HEK293 (cell line): Measurements from ENCODE around the gene RECK.
A peak's percentile ranks its signal among the peaks of the same experiment; 100 is the strongest.

Experiments
- CTCF ChIA-PET: fragments of 350-600 bp; formaldehyde crosslinking; extraction: SDS; loops from one replicate; lab custom pipeline; 2021; ENCODE audit warnings: antibody characterized with exemption; lab: Yijun Ruan, JAX
- POLR2A ChIA-PET: fragments of 300-600 bp; formaldehyde crosslinking; extraction: SDS; loops from one replicate; lab custom pipeline; 2020; ENCODE audit warnings: antibody characterized with exemption, inconsistent platforms; lab: Yijun Ruan, JAX
- H3K27ac ChIP-seq: fragments of 200-500 bp; sonication (Bioruptor generic); 2 replicates; pipeline ENCODE4 v1.5.1; 2014; ENCODE audit warnings: low read depth, low read length, control low read depth, inconsistent platforms; ENCODE audit errors: extremely low read depth
- H3K36me3 ChIP-seq, 2 experiments: fragments of 200-500 bp in 1 of 2; sonication (Bioruptor generic) in 1 of 2; 1 replicate in 1 of 2; 2 replicates in 1 of 2; pipeline ENCODE4 v1.5.1; 2014 to 2017; ENCODE audit warnings: inconsistent platforms in 2 of 2, low read length in 2 of 2; ENCODE audit not compliant: control insufficient read depth in 2 of 2, insufficient read depth in 1 of 2
- H3K4me1 ChIP-seq: fragments of 200-500 bp; sonication (Bioruptor generic); 2 replicates; pipeline ENCODE4 v1.5.1; 2014; ENCODE audit warnings: mild to moderate bottlenecking, low read length, inconsistent platforms; ENCODE audit not compliant: control insufficient read depth, insufficient read depth
- H3K4me3 ChIP-seq: 2 replicates; pipeline ENCODE4 v1.5.1; 2011; ENCODE audit warnings: low read depth, mild to moderate bottlenecking, control low read depth, low read length, moderate library complexity
- H3K9me3 ChIP-seq: fragments of 200-500 bp; sonication (Bioruptor generic); 2 replicates; pipeline ENCODE4 v1.5.1; 2014; ENCODE audit warnings: low read depth, low read length, inconsistent platforms; ENCODE audit not compliant: control insufficient read depth, insufficient read depth
- MEIS1 ChIP-seq: sonication (generic); formaldehyde crosslinking; IDR thresholded peaks from 2 replicates; pipeline ENCODE4 v1.8.1; 2022; ENCODE audit warnings: missing genetic modification reagents, mild to moderate bottlenecking, borderline replicate concordance
- PRDM1 ChIP-seq: fragments of 450-650 bp; formaldehyde crosslinking; IDR thresholded peaks from 2 replicates; pipeline ENCODE4; 2016; ENCODE audit warnings: missing biosample characterization, missing genetic modification characterization
- SCRT2 ChIP-seq: fragments of 450-650 bp; formaldehyde crosslinking; IDR thresholded peaks from 2 replicates; pipeline ENCODE4 v1.5.1; 2016; ENCODE audit warnings: missing biosample characterization, missing genetic modification characterization
- ZNF239 ChIP-seq: fragments of 450-650 bp; formaldehyde crosslinking; IDR thresholded peaks from 2 replicates; pipeline ENCODE4 v1.5.1; 2016; ENCODE audit warnings: missing biosample characterization, missing genetic modification characterization
- ZNF341 ChIP-seq: fragments of 450-650 bp; formaldehyde crosslinking; IDR thresholded peaks from 2 replicates; pipeline ENCODE4; 2016; ENCODE audit warnings: low read depth, missing biosample characterization, missing genetic modification characterization
- ZNF366 ChIP-seq: fragments of 450-650 bp; formaldehyde crosslinking; conservative IDR thresholded peaks from 2 replicates; pipeline ENCODE4 v1.5.1; 2016; ENCODE audit warnings: missing biosample characterization, missing genetic modification characterization
- ZNF501 ChIP-seq: fragments of 450-650 bp; formaldehyde crosslinking; IDR thresholded peaks from 2 replicates; pipeline ENCODE4 v1.5.1; 2016; ENCODE audit warnings: missing biosample characterization, missing genetic modification characterization
- ZNF629 ChIP-seq: fragments of 450-650 bp; formaldehyde crosslinking; IDR thresholded peaks from 2 replicates; pipeline ENCODE4 v1.5.1; 2017; ENCODE audit warnings: missing biosample characterization, missing genetic modification characterization
- ZNF768 ChIP-seq: fragments of 450-650 bp; formaldehyde crosslinking; IDR thresholded peaks from 2 replicates; pipeline ENCODE4 v1.5.1; 2018; ENCODE audit warnings: missing biosample characterization, mild to moderate bottlenecking, missing genetic modification characterization
- ZNF830 ChIP-seq: fragments of 450-650 bp; IDR thresholded peaks from 2 replicates; pipeline ENCODE4 v1.5.0; 2018; ENCODE audit warnings: missing biosample characterization, missing genetic modification characterization, low read depth, mild to moderate bottlenecking, moderate library complexity
- ZXDB ChIP-seq: fragments of 450-650 bp; formaldehyde crosslinking; IDR thresholded peaks from 2 replicates; pipeline ENCODE4 v1.5.1; 2016; ENCODE audit warnings: missing biosample characterization, missing genetic modification characterization
- TF ChIP-seq, protein P1 (sequence below): fragments of 450-650 bp; formaldehyde crosslinking; IDR thresholded peaks from 2 replicates; pipeline ENCODE4 v1.5.1; 2016; ENCODE audit warnings: missing biosample characterization, missing genetic modification characterization
- TF ChIP-seq, protein P2 (sequence below): fragments of 450-650 bp; formaldehyde crosslinking; IDR thresholded peaks from 2 replicates; pipeline ENCODE4 v1.5.1; 2016; ENCODE audit warnings: missing biosample characterization, missing genetic modification characterization
- TF ChIP-seq, protein P3 (sequence below): fragments of 450-650 bp; formaldehyde crosslinking; IDR thresholded peaks from 2 replicates; pipeline ENCODE4 v1.5.1; 2016; ENCODE audit warnings: missing biosample characterization, missing genetic modification characterization
- TF ChIP-seq, protein P4 (sequence below): fragments of 450-650 bp; formaldehyde crosslinking; IDR thresholded peaks from 2 replicates; pipeline ENCODE4 v1.5.1; 2017; ENCODE audit warnings: missing biosample characterization, missing genetic modification characterization
- TF ChIP-seq, protein P5 (sequence below): fragments of 450-650 bp; formaldehyde crosslinking; IDR thresholded peaks from 2 replicates; pipeline ENCODE4 v1.5.1; 2016; ENCODE audit warnings: missing biosample characterization, missing genetic modification characterization, low read depth
- TF ChIP-seq, protein P6 (sequence below): fragments of 450-650 bp; formaldehyde crosslinking; IDR thresholded peaks from 2 replicates; pipeline ENCODE4 v1.5.1; 2016; ENCODE audit warnings: missing biosample characterization, missing genetic modification characterization

RECK gene

DNA sequence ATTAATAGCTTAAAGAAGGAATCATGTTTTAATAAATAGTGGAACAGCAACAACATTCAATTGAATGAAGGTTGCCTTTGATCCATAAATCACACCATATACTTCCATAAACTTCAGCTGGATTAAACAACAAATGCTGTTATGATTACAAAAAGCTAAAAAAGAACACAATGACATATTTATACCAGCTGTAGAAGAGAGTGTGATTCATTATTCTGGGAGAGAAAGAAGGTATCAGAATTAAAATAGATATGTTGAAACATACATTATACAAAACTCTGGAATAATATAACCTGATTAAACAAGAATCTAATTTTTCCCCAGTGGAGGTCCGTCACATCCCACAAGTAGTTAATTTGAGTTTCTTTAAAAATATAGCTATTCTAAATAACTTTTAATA lies 7.5 kb upstream of the RECK start (continued):
- TF ChIP-seq, protein P1, sequence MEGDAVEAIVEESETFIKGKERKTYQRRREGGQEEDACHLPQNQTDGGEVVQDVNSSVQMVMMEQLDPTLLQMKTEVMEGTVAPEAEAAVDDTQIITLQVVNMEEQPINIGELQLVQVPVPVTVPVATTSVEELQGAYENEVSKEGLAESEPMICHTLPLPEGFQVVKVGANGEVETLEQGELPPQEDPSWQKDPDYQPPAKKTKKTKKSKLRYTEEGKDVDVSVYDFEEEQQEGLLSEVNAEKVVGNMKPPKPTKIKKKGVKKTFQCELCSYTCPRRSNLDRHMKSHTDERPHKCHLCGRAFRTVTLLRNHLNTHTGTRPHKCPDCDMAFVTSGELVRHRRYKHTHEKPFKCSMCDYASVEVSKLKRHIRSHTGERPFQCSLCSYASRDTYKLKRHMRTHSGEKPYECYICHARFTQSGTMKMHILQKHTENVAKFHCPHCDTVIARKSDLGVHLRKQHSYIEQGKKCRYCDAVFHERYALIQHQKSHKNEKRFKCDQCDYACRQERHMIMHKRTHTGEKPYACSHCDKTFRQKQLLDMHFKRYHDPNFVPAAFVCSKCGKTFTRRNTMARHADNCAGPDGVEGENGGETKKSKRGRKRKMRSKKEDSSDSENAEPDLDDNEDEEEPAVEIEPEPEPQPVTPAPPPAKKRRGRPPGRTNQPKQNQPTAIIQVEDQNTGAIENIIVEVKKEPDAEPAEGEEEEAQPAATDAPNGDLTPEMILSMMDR (tag by site-specific recombination): no peak
- TF ChIP-seq ZNF768 (no peak), ZNF341 (tag by site-specific recombination) (no peak)

DNA sequence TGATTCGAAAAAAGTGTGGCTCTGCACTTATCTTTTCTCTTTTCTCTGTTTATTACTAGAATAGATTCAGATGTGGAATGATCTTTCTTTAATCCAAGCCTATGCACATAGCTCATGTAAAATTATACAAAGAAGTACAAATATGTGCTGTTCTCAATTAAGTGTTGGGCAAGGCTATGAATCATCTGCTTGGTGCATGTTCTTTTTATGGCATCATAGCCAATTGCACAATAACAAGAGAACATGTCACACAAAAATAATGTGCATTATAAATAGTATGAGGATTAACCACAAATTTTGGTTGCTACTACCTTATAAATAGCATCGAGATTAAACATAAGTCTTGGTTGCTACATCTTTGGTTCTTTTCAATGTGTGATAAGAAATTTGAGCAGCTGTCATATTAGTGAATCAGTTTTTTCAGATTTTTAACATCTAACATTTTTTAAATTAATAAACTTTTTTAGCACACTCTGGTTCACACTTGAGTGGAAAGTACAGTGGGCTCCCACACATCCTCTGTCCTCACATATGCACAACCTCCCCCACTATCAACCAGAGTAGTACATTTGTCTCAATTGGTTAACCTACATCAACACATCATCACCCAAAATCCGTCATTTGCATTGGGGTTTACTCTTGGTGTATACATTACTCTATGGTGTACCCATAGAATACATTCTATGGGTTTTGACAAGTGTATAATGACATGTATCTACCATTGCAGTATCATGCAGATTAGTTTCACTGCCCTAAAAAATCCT lies 6.8 kb upstream of the RECK start:
- H3K36me3 ChIP-seq: no peaks in the 10 kb centered on the region
- H3K9me3 ChIP-seq: no peaks in the 10 kb centered on the region
- H3K4me3 ChIP-seq: no peak overlapping the region
- no peaks in the 10 kb centered on the region for H3K4me1 ChIP-seq
- H3K27ac ChIP-seq: no peak overlapping the region
- TF ChIP-seq PRDM1 (tag by site-specific recombination) (no peak), ZNF629 (tag by site-specific recombination) (0 out of 2 replicates have a peak, but pooled peaks have one; percentile 28), ZNF366 (0 out of 2 replicates have a peak, but pooled peaks have one; percentile 13), ZXDB (tag by site-specific recombination) (no peak), ZNF830 (no peak), SCRT2 (tag by site-specific recombination) (no peak), ZNF501 (no peak), MEIS1 (no peak), ZNF239 (no peak), ZNF768 (no peak)
- TF ChIP-seq, protein P2, sequence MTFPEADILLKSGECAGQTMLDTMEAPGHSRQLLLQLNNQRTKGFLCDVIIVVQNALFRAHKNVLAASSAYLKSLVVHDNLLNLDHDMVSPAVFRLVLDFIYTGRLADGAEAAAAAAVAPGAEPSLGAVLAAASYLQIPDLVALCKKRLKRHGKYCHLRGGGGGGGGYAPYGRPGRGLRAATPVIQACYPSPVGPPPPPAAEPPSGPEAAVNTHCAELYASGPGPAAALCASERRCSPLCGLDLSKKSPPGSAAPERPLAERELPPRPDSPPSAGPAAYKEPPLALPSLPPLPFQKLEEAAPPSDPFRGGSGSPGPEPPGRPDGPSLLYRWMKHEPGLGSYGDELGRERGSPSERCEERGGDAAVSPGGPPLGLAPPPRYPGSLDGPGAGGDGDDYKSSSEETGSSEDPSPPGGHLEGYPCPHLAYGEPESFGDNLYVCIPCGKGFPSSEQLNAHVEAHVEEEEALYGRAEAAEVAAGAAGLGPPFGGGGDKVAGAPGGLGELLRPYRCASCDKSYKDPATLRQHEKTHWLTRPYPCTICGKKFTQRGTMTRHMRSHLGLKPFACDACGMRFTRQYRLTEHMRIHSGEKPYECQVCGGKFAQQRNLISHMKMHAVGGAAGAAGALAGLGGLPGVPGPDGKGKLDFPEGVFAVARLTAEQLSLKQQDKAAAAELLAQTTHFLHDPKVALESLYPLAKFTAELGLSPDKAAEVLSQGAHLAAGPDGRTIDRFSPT (tag by site-specific recombination): no peak
- TF ChIP-seq, protein P3, sequence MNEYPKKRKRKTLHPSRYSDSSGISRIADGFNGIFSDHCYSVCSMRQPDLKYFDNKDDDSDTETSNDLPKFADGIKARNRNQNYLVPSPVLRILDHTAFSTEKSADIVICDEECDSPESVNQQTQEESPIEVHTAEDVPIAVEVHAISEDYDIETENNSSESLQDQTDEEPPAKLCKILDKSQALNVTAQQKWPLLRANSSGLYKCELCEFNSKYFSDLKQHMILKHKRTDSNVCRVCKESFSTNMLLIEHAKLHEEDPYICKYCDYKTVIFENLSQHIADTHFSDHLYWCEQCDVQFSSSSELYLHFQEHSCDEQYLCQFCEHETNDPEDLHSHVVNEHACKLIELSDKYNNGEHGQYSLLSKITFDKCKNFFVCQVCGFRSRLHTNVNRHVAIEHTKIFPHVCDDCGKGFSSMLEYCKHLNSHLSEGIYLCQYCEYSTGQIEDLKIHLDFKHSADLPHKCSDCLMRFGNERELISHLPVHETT: no peak
- TF ChIP-seq, protein P4, sequence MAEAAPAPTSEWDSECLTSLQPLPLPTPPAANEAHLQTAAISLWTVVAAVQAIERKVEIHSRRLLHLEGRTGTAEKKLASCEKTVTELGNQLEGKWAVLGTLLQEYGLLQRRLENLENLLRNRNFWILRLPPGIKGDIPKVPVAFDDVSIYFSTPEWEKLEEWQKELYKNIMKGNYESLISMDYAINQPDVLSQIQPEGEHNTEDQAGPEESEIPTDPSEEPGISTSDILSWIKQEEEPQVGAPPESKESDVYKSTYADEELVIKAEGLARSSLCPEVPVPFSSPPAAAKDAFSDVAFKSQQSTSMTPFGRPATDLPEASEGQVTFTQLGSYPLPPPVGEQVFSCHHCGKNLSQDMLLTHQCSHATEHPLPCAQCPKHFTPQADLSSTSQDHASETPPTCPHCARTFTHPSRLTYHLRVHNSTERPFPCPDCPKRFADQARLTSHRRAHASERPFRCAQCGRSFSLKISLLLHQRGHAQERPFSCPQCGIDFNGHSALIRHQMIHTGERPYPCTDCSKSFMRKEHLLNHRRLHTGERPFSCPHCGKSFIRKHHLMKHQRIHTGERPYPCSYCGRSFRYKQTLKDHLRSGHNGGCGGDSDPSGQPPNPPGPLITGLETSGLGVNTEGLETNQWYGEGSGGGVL (tag by site-specific recombination): no peak
- TF ChIP-seq, protein P5, sequence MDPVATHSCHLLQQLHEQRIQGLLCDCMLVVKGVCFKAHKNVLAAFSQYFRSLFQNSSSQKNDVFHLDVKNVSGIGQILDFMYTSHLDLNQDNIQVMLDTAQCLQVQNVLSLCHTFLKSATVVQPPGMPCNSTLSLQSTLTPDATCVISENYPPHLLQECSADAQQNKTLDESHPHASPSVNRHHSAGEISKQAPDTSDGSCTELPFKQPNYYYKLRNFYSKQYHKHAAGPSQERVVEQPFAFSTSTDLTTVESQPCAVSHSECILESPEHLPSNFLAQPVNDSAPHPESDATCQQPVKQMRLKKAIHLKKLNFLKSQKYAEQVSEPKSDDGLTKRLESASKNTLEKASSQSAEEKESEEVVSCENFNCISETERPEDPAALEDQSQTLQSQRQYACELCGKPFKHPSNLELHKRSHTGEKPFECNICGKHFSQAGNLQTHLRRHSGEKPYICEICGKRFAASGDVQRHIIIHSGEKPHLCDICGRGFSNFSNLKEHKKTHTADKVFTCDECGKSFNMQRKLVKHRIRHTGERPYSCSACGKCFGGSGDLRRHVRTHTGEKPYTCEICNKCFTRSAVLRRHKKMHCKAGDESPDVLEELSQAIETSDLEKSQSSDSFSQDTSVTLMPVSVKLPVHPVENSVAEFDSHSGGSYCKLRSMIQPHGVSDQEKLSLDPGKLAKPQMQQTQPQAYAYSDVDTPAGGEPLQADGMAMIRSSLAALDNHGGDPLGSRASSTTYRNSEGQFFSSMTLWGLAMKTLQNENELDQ (tag by site-specific recombination): no peak
- TF ChIP-seq, protein P6, sequence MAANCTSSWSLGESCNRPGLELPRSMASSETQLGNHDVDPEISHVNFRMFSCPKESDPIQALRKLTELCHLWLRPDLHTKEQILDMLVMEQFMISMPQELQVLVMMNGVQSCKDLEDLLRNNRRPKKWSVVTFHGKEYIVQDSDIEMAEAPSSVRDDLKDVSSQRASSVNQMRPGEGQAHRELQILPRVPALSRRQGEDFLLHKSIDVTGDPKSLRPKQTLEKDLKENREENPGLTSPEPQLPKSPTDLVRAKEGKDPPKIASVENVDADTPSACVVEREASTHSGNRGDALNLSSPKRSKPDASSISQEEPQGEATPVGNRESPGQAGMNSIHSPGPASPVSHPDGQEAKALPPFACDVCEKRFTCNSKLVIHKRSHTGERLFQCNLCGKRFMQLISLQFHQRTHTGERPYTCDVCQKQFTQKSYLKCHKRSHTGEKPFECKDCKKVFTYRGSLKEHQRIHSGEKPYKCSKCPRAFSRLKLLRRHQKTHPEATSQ (tag by site-specific recombination): no peak
- POLR2A ChIA-PET: no interaction called here
- CTCF ChIA-PET: interaction anchor here (0.6 to 2.5 kb wide), 9 partner anchors 9 to 160 kb away, joined by 3 to 15 read pairs (median 4); partner anchors contain the start of gene CLTA
